ENCODE results near the gene TNF.
"Not testable (repeated sequence)": the region's sequence is repeated elsewhere in the genome, so short reads cannot be mapped to it uniquely, and the experiment has no call there.

The TNF gene

GRCh38 chr6:31586599-31587281 is 11.4 kb downstream of the TNF start:
- in situ Hi-C loops (cut with MboI; ENCODE audit: low sequenced_read_pairs) = no loop called here

- in situ Hi-C loops (cut with MboI; ENCODE audit: low sequenced_read_pairs) = no loop called here
These were observed 12.7 kb downstream of the TNF start for GRCh38 chr6:31587791-31588777.

DNA sequence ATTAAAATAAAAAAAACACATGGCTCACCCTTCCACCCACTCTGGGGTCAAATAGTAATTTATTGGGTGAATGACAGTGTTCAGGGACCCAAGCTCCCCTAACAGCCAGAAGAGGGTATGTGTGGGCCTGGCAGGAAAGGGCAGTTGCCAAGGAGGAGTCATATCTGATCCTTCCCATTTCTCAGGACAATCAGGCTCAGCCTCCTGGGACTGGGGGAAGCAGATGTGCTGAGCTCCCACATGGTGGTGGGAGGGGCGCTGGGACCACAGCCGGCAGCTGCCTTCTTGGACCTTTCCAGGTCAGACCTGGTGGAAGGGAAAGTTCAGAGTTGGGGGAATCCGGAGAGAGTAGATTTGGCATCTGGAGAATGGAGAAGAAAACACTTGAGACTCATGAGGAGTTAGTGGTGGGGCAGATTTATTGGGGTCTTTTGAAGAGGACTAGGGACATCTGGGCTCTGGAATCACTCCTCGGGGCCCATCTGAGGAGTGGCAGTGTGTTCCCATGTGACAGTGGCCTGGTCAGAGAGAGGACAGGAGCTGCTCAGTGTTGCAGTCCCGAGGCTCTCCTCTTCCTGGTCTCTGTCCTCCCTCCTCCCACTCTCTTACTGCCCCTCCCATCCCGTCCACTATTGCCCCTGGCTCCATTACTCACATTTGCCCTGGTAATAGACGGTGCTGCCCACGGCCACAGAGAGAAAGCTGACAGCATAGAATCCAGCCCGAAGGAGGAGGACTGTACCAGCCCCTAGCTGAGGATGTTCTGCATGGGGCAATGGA is 13.7 kb downstream of the TNF start:
- in situ Hi-C loops (cut with MboI; ENCODE audit: low sequenced_read_pairs) = no loop called here

DNA sequence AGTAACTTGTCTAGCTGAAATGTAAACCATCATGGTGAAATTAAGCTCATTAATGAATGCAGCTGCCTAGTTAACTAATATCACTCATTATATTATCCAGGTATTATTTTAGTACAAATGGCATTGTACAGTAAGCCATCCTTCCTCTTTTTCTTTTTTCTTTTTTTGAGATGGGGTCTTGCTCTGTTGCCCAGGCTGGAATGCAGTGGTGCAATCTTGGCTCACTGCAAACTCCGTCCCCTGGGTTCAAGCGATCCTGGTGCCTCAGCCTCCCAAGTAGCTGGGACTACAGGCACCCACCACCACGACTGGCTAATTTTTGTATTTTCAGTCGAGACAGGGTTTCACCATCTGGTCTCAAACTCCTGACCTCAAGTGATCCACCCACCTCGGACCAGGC is 15.3 kb downstream of the TNF start:
- in situ Hi-C loops (cut with MboI; ENCODE audit: low sequenced_read_pairs) = not testable (repeated sequence)

- in situ Hi-C loops (cut with MboI; ENCODE audit: low sequenced_read_pairs) = no loop called here
These were observed 17.0 kb downstream of the TNF start for GRCh38 chr6:31592396-31592771.

- in situ Hi-C loops (cut with MboI; ENCODE audit: low sequenced_read_pairs) = loop anchor here (5.0 kb wide), 1 partner anchor 45 kb away; no protein-coding TSS in a partner anchor
These were observed 21.6 kb downstream of the TNF start for GRCh38 chr6:31597006-31597405.

DNA sequence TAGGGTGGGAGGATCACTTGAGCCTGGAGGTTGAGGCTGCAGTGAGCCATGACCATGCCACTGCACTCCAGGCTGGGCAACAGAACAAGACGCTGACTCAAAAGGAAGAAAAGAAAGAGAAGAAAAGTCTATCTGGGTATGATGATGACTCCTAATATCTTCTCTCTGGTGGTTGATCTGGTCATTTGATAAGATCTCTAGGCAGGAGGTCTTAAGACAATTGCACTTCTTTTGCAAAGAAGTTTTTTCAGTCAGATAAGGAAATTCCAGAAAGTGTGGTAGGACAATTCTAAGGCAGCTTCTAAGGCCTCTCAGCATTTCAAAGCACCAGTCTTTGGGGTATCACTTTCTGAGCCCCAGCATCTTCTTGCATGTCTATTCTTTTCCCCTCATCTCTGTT is 32.0 kb downstream of the TNF start:
- in situ Hi-C loops (cut with MboI; ENCODE audit: low sequenced_read_pairs) = no loop called here

GRCh38 chr6:31609519-31610406 is 34.4 kb downstream of the TNF start:
- in situ Hi-C loops (cut with MboI; ENCODE audit: low sequenced_read_pairs) = no loop called here

- in situ Hi-C loops (cut with MboI; ENCODE audit: low sequenced_read_pairs) = no loop called here
These were observed 35.6 kb downstream of the TNF start for GRCh38 chr6:31610968-31611367.

DNA sequence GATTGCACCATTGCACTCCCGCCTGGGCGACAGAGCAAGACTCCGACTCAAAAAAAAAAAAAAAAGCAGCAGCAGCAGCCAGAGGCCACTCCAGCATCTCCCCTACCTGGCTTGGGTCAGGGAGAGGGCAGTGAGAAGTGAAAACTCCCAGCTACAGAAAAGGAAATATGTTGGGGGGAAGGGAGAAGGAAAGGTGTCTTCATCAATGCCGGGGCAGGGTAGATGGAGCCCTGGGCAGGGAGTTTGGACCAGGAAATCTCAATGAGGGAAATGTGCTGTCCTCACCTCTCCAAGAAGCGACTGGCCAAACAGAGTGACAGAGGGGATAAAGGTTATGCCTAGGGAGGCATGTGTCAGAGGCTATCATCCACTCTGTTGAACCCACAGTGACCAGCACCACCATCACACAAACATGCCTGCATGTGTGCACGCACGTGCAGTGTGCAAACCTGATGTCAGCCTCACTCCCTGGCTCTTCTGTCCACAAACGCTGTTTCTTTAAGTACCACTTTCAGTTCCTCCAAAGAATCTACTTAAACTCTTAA is 38.8 kb downstream of the TNF start:
- in situ Hi-C loops (cut with MboI; ENCODE audit: low sequenced_read_pairs) = no loop called here

DNA sequence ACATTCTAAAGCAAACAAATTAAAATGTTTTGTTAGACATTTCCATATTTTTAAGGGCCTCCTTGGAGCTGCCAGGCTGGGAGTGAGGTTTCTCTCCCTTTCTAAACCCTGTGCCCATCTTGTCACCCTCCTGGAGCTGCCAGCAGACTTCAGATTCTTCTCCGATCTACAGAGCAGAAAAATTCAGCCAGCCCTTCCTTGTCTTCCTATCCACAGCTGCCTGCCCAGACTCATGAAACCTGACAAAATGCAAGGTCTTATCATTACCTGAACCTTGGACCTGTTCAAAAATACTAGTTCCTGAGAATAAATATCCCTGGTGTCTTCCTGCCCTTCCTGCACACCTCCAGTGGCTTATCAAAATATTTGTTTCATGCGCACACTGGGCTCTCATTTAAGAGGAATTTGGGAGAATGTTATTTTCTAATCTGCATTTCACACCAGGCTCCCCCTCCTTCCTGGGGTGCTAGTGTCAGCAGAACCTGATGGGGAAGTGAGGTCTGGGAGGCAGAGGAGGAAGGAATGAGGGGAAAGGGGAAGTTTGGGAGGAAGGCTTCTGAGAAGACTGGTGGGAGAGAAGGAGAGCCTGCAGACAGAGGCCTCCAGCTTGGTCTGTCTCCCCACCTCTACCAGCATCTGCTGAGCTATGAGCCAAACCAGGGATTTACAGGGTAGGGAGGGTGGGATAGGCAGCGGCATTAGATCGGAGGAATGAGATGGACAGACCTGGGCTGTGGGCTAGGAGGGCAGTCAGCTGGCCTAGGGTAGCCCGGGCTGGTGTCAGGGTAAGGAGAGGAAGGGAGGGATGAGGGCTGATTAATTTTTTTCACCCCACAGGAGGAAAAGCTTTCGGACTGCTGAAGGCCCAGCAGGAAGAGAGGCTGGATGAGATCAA is 39.6 kb downstream of the TNF start, which contains the start of gene AIF1:
AIF1 (plus strand) TSS at position 551 of the 895 bp plus-strand sequence; CDS start at position 647, 96 bp downstream.
- in situ Hi-C loops (cut with MboI; ENCODE audit: low sequenced_read_pairs) = no loop called here

GRCh38 chr6:31615748-31616147 is 40.4 kb downstream of the TNF start:
- in situ Hi-C loops (cut with MboI; ENCODE audit: low sequenced_read_pairs) = no loop called here

- in situ Hi-C loops (cut with MboI; ENCODE audit: low sequenced_read_pairs) = no loop called here
These were observed 41.6 kb downstream of the TNF start for GRCh38 chr6:31617010-31617409.

GRCh38 chr6:31619805-31620585 is 44.6 kb downstream of the TNF start:
- in situ Hi-C loops (cut with MboI; ENCODE audit: low sequenced_read_pairs) = no loop called here

GRCh38 chr6:31620586-31621319 is 45.4 kb downstream of the TNF start, which contains the start of gene PRRC2A:
Gene PRRC2A, plus strand, starts transcription at chr6:31620715. Its CDS starts 2,075 bp downstream, at chr6:31622790.
- in situ Hi-C loops (cut with MboI; ENCODE audit: low sequenced_read_pairs) = no loop called here

- in situ Hi-C loops (cut with MboI; ENCODE audit: low sequenced_read_pairs) = no loop called here
These were observed 46.1 kb downstream of the TNF start for GRCh38 chr6:31621320-31621939.

- in situ Hi-C loops (cut with MboI; ENCODE audit: low sequenced_read_pairs) = no loop called here
These were observed 46.6 kb downstream of the TNF start for GRCh38 chr6:31621991-31622390.
